Activated CD4-positive, alpha-beta T cell treated with anti-CD3 and anti-CD28 coated beads for 36 hours (primary cell): ENCODE measurements around the gene LDLRAD4. TPM values are rescaled to one million over a fixed set of nuclear protein-coding genes. Genes with fewer than 3 reads are reported as not detected.

ENCODE experiments used
- ATAC-seq: fragments of 200-7000 bp; cut with Tn5 transposase; one replicate; pipeline ENCODE4 v1.10.0; 2021; ENCODE audit warnings: mild to moderate bottlenecking, moderate library complexity
- CTCF ChIA-PET: fragments of 350-600 bp; sonication (Branson Sonifier 250); formaldehyde crosslinking; loops from one replicate; lab custom pipeline; 2021; ENCODE audit warnings: antibody characterized with exemption; lab: Charles Lee
- POLR2A ChIA-PET: fragments of 350-600 bp; sonication (Branson Sonifier 250); formaldehyde crosslinking; loops from one replicate; lab custom pipeline; 2021; ENCODE audit warnings: antibody characterized with exemption, inconsistent platforms; lab: Charles Lee
- DNase-seq: peaks from one replicate; pipeline ENCODE4 v3.0.0-alpha.2; 2020
- H3K27ac Mint-ChIP-seq: one replicate; pipeline ENCODE4 v1.8.0; 2021; ENCODE audit warnings: mixed read lengths
- H3K27me3 Mint-ChIP-seq: one replicate; pipeline ENCODE4 v1.8.0; 2021; ENCODE audit warnings: mixed read lengths
- H3K36me3 Mint-ChIP-seq: one replicate; pipeline ENCODE4 v1.8.0; 2021; ENCODE audit warnings: low read depth, mixed read lengths
- H3K4me1 Mint-ChIP-seq: one replicate; pipeline ENCODE4 v1.8.0; 2021; ENCODE audit warnings: mixed read lengths
- H3K4me3 Mint-ChIP-seq: one replicate; pipeline ENCODE4 v1.8.0; 2021; ENCODE audit warnings: mild to moderate bottlenecking, moderate library complexity, mixed read lengths
- H3K9me3 Mint-ChIP-seq: one replicate; pipeline ENCODE4 v1.8.0; 2021; ENCODE audit warnings: low read depth, mixed read lengths
- intact Hi-C, 2 experiments: fragments of 100-400 bp; cut with DNase I in 1 of 2; cut with micrococcal nuclease in 1 of 2; formaldehyde crosslinking; loops; one replicate each; pipeline versions ENCODE4 v1.14.2 to v1.15.1; 2022 to 2024; cut with DNase I, micrococcal nuclease
- total RNA-seq, 2 experiments: library from RNA; stranded (reverse); gene quantifications; one replicate each; pipeline ENCODE4 v1.2.3, GENCODE V29; 2021

LDLRAD4 gene
- total RNA-seq, 2 experiments from 2014 or later, result 29.3 to 32.2 TPM

DNA sequence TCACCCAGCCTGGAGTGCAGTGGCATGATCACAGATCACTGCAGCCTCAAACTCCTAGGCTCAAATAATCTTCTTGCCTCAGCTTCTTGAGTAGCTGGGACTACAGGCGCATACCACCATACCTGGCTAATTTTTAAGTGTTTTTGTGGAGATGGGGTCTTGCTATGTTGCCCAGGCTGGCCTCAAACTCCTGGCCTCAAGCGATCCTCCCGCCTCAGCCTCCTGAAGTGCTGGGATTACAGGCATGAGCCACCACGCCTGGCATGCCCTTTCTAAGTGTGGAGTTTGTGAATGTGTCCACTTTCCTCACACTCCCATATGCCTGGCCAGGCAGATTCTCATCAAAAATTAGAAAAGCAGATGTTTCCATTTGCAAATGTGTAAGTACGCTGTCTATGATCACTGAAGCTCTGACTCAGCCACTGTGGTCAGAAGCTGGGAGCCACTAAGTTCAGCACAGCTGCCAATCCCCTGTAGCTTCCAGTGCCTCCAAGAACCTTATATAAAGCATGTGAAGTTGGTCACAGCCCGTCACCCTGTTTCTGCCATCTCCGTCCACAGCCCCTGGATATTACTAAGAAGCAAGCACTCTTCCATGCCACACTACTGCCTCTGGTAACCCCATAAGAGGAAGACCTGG lies 352.4 kb downstream of the LDLRAD4 start:
- ATAC-seq, result peak; percentile 40
- peak; percentile 53 for DNase-seq
- Mint-ChIP-seq H3K9me3 (peaks cover 7% of the 10 kb centered on the region), H3K27me3 (no peaks in the 10 kb centered on the region), H3K27ac (peak overlapping the region; percentile 15), H3K36me3 (peaks cover 10% of the 10 kb centered on the region), H3K4me3 (no peak overlapping the region), H3K4me1 (peaks cover 59% of the 10 kb centered on the region)
- ChIA-PET POLR2A (interaction anchor here (1.2 kb wide), 1 partner anchor 41 kb away, joined by 5 read pairs; no protein-coding TSS in a partner anchor), CTCF (interaction anchor here (0.6 to 1.1 kb wide), 3 partner anchors 13 to 52 kb away, joined by 3 to 4 read pairs (median 3); no protein-coding TSS in a partner anchor)
- intact Hi-C loops, result no loop called here

DNA sequence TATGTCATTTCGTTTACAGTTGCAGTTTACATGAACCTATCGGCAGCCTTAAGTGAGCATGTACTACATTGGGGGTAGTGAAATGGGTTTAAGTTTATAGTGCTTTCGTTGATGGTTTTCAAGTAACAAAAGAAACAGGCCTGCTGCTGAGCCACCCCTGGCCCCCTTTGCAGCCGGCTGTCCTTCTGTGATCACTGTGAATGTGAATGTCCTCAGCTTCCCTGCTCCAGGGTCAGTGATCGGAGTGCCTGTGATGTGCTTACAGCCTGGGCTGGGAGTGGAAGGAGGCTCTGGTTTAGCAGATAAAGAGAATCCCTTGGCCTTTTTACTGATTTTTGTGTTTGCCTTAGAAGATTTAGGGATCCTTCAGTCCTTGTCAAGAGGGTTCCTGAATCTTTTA lies 353.6 kb downstream of the LDLRAD4 start:
- Mint-ChIP-seq H3K4me1 (peaks cover 57% of the 10 kb centered on the region), H3K27ac (no peak overlapping the region), H3K36me3 (peaks cover 13% of the 10 kb centered on the region), H3K4me3 (no peak overlapping the region), H3K27me3 (no peaks in the 10 kb centered on the region), H3K9me3 (peaks cover 7% of the 10 kb centered on the region)
- CTCF ChIA-PET, result no interaction called here
- POLR2A ChIA-PET, result no interaction called here
- intact Hi-C loops, result no loop called here
- DNase-seq, result no peak
- ATAC-seq, result no peak

DNA sequence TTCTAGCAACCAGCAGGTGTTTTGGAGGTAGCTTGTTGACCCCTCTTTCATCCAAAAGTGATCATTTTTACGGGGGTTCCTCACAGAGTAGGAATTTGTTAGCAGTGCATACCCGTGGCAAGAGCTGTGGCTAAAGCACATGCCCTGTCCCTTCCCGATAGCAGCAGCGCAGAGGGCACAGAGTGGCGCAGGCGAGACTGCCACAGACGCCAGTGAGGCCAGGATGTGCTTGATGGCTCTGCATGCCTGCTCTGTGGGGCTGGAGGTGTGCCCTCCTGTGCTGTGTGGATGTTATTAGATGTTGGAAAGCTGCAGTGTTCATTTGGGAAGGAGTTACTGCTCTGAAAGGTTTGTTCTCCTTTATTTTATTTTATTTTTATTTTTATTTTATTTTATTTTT lies 354.2 kb downstream of the LDLRAD4 start:
- DNase-seq, result no peak
- Mint-ChIP-seq H3K9me3 (peaks cover 7% of the 10 kb centered on the region), H3K36me3 (peaks cover 13% of the 10 kb centered on the region), H3K27ac (no peak overlapping the region), H3K4me3 (no peak overlapping the region), H3K4me1 (peaks cover 57% of the 10 kb centered on the region), H3K27me3 (no peaks in the 10 kb centered on the region)
- intact Hi-C loops, result no loop called here
- ChIA-PET CTCF (no interaction called here), POLR2A (interaction anchor here (0.6 kb wide), 1 partner anchor 39 kb away, joined by 3 read pairs; no protein-coding TSS in a partner anchor)
- no peak for ATAC-seq

DNA sequence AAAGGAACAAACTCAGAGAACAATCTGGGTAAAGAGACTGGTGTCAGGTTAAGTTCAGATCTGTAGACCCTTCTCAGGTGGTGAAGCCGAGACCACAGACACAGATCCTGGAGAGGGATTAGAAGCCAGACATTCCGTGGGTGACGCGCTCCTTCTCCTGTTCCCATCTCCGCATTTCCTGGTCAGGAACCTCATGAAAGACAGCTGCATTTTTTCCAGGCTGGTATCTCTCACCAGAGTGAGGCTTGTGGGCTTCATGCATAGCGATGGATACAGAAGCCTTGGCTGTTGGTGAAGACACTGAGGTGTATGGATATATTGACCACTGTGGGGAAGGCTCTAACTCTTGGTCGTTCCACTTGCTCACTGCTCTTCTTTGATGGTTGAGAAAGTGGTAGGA lies 355.2 kb downstream of the LDLRAD4 start:
- Mint-ChIP-seq H3K36me3 (peaks cover 13% of the 10 kb centered on the region), H3K27me3 (no peaks in the 10 kb centered on the region), H3K27ac (no peak overlapping the region), H3K9me3 (peaks cover 7% of the 10 kb centered on the region), H3K4me1 (peaks cover 55% of the 10 kb centered on the region), H3K4me3 (no peak overlapping the region)
- CTCF ChIA-PET, result no interaction called here
- DNase-seq (no peak), ATAC-seq (no peak)
- POLR2A ChIA-PET, result no interaction called here
- intact Hi-C loops, result no loop called here

DNA sequence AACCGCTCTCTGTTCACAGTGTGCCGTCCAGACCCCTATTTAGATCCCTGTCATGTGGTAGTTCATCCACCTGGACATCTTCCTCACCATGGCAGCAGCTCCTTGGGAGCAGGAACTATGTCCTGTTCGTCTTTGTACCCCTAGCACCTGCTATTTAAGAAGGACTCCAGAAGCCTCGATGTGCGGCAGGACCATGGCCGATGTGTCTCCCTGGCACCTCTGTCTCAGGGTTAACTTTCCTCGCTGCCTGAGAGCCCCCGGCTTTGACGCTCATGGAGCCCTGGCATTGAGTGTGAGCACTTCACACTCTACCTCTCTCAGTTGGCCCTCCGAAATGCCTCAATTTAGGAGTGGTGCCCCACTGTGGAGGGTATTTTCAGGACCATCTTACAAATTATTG lies 355.8 kb downstream of the LDLRAD4 start:
- H3K4me3 Mint-ChIP-seq, result no peak overlapping the region
- ChIA-PET POLR2A (no interaction called here), CTCF (no interaction called here)
- ATAC-seq, result no peak
- peaks cover 52% of the 10 kb centered on the region for H3K4me1 Mint-ChIP-seq
- peaks cover 7% of the 10 kb centered on the region for H3K9me3 Mint-ChIP-seq
- H3K36me3 Mint-ChIP-seq, result peaks cover 13% of the 10 kb centered on the region
- H3K27me3 Mint-ChIP-seq, result no peaks in the 10 kb centered on the region
- intact Hi-C loops, result no loop called here
- no peak for DNase-seq
- H3K27ac Mint-ChIP-seq, result no peak overlapping the region

DNA sequence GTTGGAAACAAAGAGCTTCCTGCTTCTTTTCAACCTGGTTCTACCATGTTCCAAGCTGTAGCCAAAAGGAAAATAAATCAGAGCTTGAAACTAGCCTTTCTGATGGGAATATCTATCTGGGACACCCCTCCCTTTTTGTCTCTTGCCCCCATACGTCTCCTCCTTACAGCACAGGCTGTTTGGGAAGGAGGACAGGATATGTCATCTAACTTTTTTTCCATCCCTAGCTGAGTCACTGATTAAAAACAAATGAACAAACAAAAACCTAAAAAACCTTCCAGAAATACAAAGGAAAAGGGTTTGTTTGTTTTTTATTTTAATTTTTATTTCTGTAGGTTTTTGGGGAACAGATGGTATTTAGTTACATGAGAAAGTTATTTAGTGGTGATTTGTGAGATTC lies 356.2 kb downstream of the LDLRAD4 start:
- intact Hi-C loops, result no loop called here
- POLR2A ChIA-PET, result no interaction called here
- no peak overlapping the region for H3K27ac Mint-ChIP-seq

DNA sequence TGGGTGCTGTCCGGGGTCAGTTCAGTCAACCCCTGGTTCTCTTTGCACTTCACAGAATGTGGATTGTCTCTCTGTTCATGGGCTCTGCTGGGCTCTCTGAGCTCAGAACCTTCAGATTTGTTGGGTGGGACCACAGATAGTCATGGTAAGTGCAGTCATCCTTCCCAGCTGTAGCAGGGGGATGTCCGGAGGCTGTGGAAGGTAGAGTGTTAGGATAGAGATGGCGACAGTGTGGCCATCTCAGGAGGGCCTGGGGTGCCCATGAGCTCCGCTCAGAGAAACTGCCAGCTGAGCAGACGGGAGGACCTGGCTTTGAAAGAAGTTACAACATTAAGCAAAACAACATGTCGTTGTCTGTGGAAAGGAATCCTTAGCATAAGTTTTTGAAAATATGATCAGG lies 358.0 kb downstream of the LDLRAD4 start:
- DNase-seq (no peak), ATAC-seq (no peak)
- Mint-ChIP-seq H3K4me1 (peaks cover 47% of the 10 kb centered on the region), H3K4me3 (no peak overlapping the region), H3K36me3 (peaks cover 13% of the 10 kb centered on the region), H3K9me3 (peaks cover 7% of the 10 kb centered on the region), H3K27ac (peak overlapping the region; percentile 30), H3K27me3 (no peaks in the 10 kb centered on the region)
- ChIA-PET CTCF (interaction anchor here (0.6 to 1.1 kb wide), 4 partner anchors 10 to 201 kb away, joined by 3 read pairs; no protein-coding TSS in a partner anchor), POLR2A (interaction anchor here (0.7 to 1.2 kb wide), 6 partner anchors 8 to 37 kb away, joined by 3 to 17 read pairs (median 5); no protein-coding TSS in a partner anchor)
- intact Hi-C loops, result loop anchor here in 1 of 2 experiments (2.0 kb wide), 1 partner anchor 14 kb away; no protein-coding TSS in a partner anchor

More for the DNA sequence above, 356.2 kb downstream of the LDLRAD4 start:
- Mint-ChIP-seq H3K4me1 (peaks cover 54% of the 10 kb centered on the region), H3K4me3 (no peak overlapping the region), H3K27me3 (no peaks in the 10 kb centered on the region), H3K36me3 (peaks cover 13% of the 10 kb centered on the region), H3K9me3 (peaks cover 7% of the 10 kb centered on the region)
- DNase-seq (no peak), ATAC-seq (no peak)
- CTCF ChIA-PET, result no interaction called here

DNA sequence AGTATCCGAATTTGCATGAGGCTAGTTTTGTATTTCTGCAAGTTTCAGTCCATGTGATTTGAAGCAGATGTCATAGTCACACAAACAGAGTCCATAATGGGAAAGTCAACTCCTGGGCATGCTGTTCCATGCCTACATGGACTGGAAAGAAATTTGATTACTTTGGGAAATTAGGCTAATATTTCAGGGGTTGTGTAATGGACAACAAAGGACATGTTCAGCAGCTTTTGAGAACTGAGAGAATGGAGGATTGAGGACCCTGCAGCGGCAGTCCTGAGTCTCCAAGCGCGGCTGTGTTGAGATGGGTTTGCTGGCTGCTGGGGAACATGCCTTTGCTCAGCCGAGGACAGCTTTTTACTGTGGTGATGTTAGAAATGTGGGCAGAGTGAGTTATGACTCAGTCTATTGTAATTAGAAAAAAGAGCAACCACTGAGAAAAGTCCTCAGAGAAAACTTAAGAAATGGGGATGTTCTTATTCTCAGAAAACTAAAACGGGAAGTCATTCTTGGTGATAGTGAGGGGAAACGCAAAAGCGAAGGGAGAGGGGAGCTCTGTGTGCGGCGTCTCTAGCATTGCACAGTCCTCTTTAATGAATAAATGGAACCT lies 358.6 kb downstream of the LDLRAD4 start:
- H3K27ac Mint-ChIP-seq, result peak overlapping the region; percentile 55
- H3K9me3 Mint-ChIP-seq, result peaks cover 7% of the 10 kb centered on the region
- peak; percentile 90 for ATAC-seq
- peak overlapping the region; percentile 22 for H3K4me3 Mint-ChIP-seq
- H3K4me1 Mint-ChIP-seq, result peaks cover 47% of the 10 kb centered on the region
- DNase-seq, result peak; percentile 73
- no peaks in the 10 kb centered on the region for H3K27me3 Mint-ChIP-seq
- H3K36me3 Mint-ChIP-seq, result peaks cover 13% of the 10 kb centered on the region
- POLR2A ChIA-PET, result interaction anchor here (0.6 to 1.2 kb wide), 7 partner anchors 8 to 361 kb away, joined by 3 to 17 read pairs (median 5); no protein-coding TSS in a partner anchor
- intact Hi-C loops, result loop anchor here (1.0 to 2.0 kb wide), 4 partner anchors 8 to 14 kb away; no protein-coding TSS in a partner anchor
- CTCF ChIA-PET, result interaction anchor here (0.7 to 1.4 kb wide), 9 partner anchors 7 to 202 kb away, joined by 3 to 7 read pairs (median 3); no protein-coding TSS in a partner anchor

DNA sequence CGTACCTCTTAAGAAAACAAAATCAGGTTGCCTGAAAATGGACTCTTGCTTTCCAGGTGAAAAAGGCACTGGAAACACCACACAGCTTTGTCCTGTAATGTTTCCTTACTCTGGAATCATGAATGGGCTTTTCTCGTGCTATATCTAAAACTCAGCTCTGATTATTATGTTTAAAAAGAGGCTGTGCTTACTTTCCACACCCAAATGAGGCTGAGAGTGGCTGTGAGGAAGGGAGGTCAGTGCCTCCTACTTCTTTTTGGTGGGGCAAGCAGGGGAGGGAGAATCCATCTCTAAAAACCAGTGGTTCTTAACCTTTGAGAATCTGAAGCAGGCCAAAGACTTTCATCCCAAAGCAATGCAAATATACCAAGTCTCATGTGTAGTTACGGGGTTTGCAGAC lies 359.2 kb downstream of the LDLRAD4 start:
- Mint-ChIP-seq H3K4me1 (peaks cover 47% of the 10 kb centered on the region), H3K27me3 (no peaks in the 10 kb centered on the region), H3K4me3 (peak overlapping the region; percentile 22), H3K9me3 (peaks cover 7% of the 10 kb centered on the region), H3K36me3 (peaks cover 13% of the 10 kb centered on the region), H3K27ac (peak overlapping the region; percentile 71)
- ATAC-seq (peak; percentile 3), DNase-seq (no peak)
- POLR2A ChIA-PET, result interaction anchor here (0.7 to 1.2 kb wide), 6 partner anchors 8 to 361 kb away, joined by 3 to 17 read pairs (median 4); no protein-coding TSS in a partner anchor
- intact Hi-C loops, result loop anchor here (1.0 to 2.0 kb wide), 4 partner anchors 8 to 15 kb away; no protein-coding TSS in a partner anchor
- CTCF ChIA-PET, result interaction anchor here (0.8 to 1.4 kb wide), 7 partner anchors 8 to 31 kb away, joined by 3 to 7 read pairs (median 4); no protein-coding TSS in a partner anchor

DNA sequence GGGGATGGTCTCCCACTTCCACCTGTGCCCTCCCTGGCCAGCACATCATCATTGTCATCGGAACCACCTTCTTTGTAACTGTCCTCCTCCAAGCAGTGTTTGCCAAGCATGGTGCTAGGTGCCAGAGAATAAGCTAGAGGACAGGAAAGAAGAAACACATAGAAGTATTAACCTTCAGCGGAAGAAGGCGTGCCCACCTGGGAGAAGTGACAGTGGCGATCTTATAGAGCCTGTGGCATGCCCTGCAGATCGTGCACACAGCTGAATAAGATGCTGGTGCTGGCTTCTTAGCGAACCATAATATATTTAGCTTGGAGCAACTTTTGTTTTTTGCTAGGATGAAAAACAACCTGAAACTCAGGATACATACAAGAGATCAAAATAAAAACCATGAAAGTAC lies 359.8 kb downstream of the LDLRAD4 start:
- DNase-seq, result no peak
- Mint-ChIP-seq H3K4me1 (peaks cover 47% of the 10 kb centered on the region), H3K27ac (peak overlapping the region; percentile 40), H3K36me3 (peaks cover 15% of the 10 kb centered on the region), H3K27me3 (no peaks in the 10 kb centered on the region), H3K4me3 (no peak overlapping the region), H3K9me3 (peaks cover 7% of the 10 kb centered on the region)
- ATAC-seq, result no peak
- POLR2A ChIA-PET, result interaction anchor here (0.9 kb wide), 1 partner anchor 36 kb away, joined by 3 read pairs; no protein-coding TSS in a partner anchor
- CTCF ChIA-PET, result interaction anchor here (1.0 to 1.4 kb wide), 3 partner anchors 8 to 20 kb away, joined by 3 to 6 read pairs (median 3); no protein-coding TSS in a partner anchor
- intact Hi-C loops, result no loop called here

DNA sequence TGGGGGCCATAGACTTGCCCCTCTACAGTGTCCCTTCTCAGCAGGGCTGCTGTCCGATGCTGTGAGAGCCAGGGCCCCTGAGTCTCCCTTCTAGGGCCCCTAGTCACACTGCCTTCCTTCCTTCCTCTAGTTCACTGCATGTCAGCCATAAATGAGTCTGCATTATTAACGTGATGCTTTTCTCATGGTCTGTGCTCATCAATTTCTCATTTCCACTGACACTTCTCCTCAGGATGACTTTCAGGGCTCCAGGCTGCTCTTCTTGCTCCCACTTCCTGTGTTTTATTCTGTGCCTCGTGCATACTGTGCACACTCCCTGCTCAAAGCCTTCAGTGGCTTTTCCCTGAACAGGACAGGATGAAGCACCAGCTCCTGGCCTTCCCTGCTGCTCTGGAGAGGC lies 361.3 kb downstream of the LDLRAD4 start:
- peaks cover 49% of the 10 kb centered on the region for H3K4me1 Mint-ChIP-seq
- H3K27me3 Mint-ChIP-seq, result no peaks in the 10 kb centered on the region
- peak overlapping the region; percentile 53 for H3K27ac Mint-ChIP-seq

More for the DNA sequence above, 361.3 kb downstream of the LDLRAD4 start:
- DNase-seq (no peak), ATAC-seq (peak; percentile 47)
- H3K9me3 Mint-ChIP-seq, result peaks cover 7% of the 10 kb centered on the region
- H3K36me3 Mint-ChIP-seq, result peaks cover 20% of the 10 kb centered on the region
- CTCF ChIA-PET, result no interaction called here
- intact Hi-C loops, result no loop called here
- POLR2A ChIA-PET, result interaction anchor here (0.5 to 0.7 kb wide), 3 partner anchors 11 to 33 kb away, joined by 3 read pairs; no protein-coding TSS in a partner anchor
- no peak overlapping the region for H3K4me3 Mint-ChIP-seq
